ENCODE results near the gene RPS18. TPM values are rescaled to one million over a fixed set of nuclear protein-coding genes. Genes with fewer than 3 reads are reported as not detected.

The RPS18 gene
- total and polyA plus RNA-seq, 10 of the 15 experiments (the other 5 are each of a cell fraction or from before 2014, with no cell fraction given): 4,228 to 20,828 (median 7,406) TPM

GRCh38 chr6:33248932-33249731 is 22.7 kb upstream of the RPS18 start (continued):
- TF ChIP-seq CUX1 (IDR thresholded peaks at IDR 0.05; ENCODE audit: insufficient replicate concordance, low read depth, low read length): no peak
- TF ChIP-seq YBX1 (IDR thresholded peaks at IDR 0.05): no peak
- no peak for TF ChIP-seq ZNF622 (IDR thresholded peaks at IDR 0.05)
- TF ChIP-seq NFIC (IDR thresholded peaks at IDR 0.05; ENCODE audit: low read depth, low read length): no peak; the same call in 1 of the 2 replicates
- TF ChIP-seq ZNF384 (IDR thresholded peaks at IDR 0.05; ENCODE audit: borderline replicate concordance, low read depth, low read length): no peak
- peak; percentile 97 for TF ChIP-seq PKNOX1 (IDR thresholded peaks at IDR 0.05)
- no peak; the same call in none of the 2 replicates for TF ChIP-seq MXI1 (IDR thresholded peaks at IDR 0.05; ENCODE audit: low read depth, low read length)
- 0 out of 2 replicates have a peak, but pooled peaks have one; percentile 37 for TF ChIP-seq TCF12 (IDR thresholded peaks at IDR 0.05; ENCODE audit: low read depth, low read length)
- TF ChIP-seq SMARCA5 (IDR thresholded peaks at IDR 0.05): no peak; the same call in 1 of the 2 replicates
- peak; percentile 90 for TF ChIP-seq POLR2AphosphoS2 (IDR thresholded peaks at IDR 0.05; ENCODE audit: low read depth, low read length)
- TF ChIP-seq POU2F2 (IDR thresholded peaks at IDR 0.05; ENCODE audit: borderline replicate concordance, low read depth, low read length): peak; percentile 69; the same call in 2 of the 3 replicates
- no peak for TF ChIP-seq SUPT20H (IDR thresholded peaks at IDR 0.05; ENCODE audit: borderline replicate concordance, control insufficient read depth, low read depth, low read length)
- 0 out of 4 replicates have a peak, but pooled peaks of 1 of the 2 experiments have one; percentile 23 for TF ChIP-seq EP300 (IDR thresholded peaks at IDR 0.05; ENCODE audit: borderline replicate concordance in 1 of 2, control insufficient read depth in 1 of 2, low read depth in 2 of 2, low read length in 2 of 2)
- TF ChIP-seq CHD2 (IDR thresholded peaks at IDR 0.05; ENCODE audit: borderline replicate concordance, low read depth, low read length): peak; percentile 74
- no peak for TF ChIP-seq WRNIP1 (IDR thresholded peaks at IDR 0.05; ENCODE audit: borderline replicate concordance, low read depth, low read length)
- no peak for TF ChIP-seq ESRRA (IDR thresholded peaks at IDR 0.05; ENCODE audit: low read length)
- no peak for TF ChIP-seq ZNF274 (IDR thresholded peaks at IDR 0.05; ENCODE audit: insufficient read depth, insufficient read length)
- TF ChIP-seq MEF2A (IDR thresholded peaks at IDR 0.05; ENCODE audit: insufficient read depth, low read depth, low read length): no peak
- no peak for TF ChIP-seq PAX8 (IDR thresholded peaks at IDR 0.05)
- TF ChIP-seq USF2 (IDR thresholded peaks at IDR 0.05; ENCODE audit: borderline replicate concordance, low read depth, low read length): no peak
- TF ChIP-seq HCFC1 (IDR thresholded peaks at IDR 0.05; ENCODE audit: low read length): peak; percentile 22; the same call in 1 of the 2 replicates
- peak; percentile 48 for TF ChIP-seq NRF1 (conservative IDR thresholded peaks at IDR 0.05; ENCODE audit: low read depth, low read length)
- TF ChIP-seq RELA (IDR thresholded peaks at IDR 0.05; ENCODE audit: borderline replicate concordance, partially characterized antibody): no peak
- TF ChIP-seq KAT2A (conservative IDR thresholded peaks at IDR 0.05; ENCODE audit: control insufficient read depth, low read depth, low read length): no peak
